ENCODE data around the gene TRAF1.

DNA sequence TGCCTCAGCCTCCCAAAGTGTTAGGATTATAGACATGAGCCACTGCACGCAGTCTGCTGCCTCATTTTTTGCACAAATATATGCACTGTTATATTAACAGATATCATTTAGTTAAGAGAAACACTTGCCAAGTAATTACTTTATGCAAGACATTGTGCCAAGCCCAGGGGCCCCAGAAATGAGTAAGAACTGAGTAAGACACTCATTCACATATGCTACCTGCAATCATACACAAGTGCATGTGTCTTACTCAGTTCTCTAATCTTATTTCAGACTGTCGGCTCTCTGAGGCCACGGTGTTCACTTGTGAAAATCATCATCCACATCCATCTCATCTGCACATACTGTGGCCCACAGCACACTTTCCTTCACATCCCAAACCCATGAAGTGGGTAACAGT, 16.0 kb downstream of the TRAF1 start:
- TF ChIP-seq, protein P1, sequence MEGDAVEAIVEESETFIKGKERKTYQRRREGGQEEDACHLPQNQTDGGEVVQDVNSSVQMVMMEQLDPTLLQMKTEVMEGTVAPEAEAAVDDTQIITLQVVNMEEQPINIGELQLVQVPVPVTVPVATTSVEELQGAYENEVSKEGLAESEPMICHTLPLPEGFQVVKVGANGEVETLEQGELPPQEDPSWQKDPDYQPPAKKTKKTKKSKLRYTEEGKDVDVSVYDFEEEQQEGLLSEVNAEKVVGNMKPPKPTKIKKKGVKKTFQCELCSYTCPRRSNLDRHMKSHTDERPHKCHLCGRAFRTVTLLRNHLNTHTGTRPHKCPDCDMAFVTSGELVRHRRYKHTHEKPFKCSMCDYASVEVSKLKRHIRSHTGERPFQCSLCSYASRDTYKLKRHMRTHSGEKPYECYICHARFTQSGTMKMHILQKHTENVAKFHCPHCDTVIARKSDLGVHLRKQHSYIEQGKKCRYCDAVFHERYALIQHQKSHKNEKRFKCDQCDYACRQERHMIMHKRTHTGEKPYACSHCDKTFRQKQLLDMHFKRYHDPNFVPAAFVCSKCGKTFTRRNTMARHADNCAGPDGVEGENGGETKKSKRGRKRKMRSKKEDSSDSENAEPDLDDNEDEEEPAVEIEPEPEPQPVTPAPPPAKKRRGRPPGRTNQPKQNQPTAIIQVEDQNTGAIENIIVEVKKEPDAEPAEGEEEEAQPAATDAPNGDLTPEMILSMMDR (IDR thresholded peaks at IDR 0.05; ENCODE audit: low read depth, low read length, missing input control) = no peak
- TF ChIP-seq YY1 (IDR thresholded peaks at IDR 0.05) = no peak
- TF ChIP-seq FOXA1 (IDR thresholded peaks at IDR 0.05) = no peak
- TF ChIP-seq JUND (IDR thresholded peaks at IDR 0.05) = no peak
- TF ChIP-seq, protein P2, sequence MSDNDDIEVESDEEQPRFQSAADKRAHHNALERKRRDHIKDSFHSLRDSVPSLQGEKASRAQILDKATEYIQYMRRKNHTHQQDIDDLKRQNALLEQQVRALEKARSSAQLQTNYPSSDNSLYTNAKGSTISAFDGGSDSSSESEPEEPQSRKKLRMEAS (IDR thresholded peaks at IDR 0.05) = no peak
- no peak for TF ChIP-seq RAD21 (IDR thresholded peaks at IDR 0.05)
- TF ChIP-seq, protein P3, sequence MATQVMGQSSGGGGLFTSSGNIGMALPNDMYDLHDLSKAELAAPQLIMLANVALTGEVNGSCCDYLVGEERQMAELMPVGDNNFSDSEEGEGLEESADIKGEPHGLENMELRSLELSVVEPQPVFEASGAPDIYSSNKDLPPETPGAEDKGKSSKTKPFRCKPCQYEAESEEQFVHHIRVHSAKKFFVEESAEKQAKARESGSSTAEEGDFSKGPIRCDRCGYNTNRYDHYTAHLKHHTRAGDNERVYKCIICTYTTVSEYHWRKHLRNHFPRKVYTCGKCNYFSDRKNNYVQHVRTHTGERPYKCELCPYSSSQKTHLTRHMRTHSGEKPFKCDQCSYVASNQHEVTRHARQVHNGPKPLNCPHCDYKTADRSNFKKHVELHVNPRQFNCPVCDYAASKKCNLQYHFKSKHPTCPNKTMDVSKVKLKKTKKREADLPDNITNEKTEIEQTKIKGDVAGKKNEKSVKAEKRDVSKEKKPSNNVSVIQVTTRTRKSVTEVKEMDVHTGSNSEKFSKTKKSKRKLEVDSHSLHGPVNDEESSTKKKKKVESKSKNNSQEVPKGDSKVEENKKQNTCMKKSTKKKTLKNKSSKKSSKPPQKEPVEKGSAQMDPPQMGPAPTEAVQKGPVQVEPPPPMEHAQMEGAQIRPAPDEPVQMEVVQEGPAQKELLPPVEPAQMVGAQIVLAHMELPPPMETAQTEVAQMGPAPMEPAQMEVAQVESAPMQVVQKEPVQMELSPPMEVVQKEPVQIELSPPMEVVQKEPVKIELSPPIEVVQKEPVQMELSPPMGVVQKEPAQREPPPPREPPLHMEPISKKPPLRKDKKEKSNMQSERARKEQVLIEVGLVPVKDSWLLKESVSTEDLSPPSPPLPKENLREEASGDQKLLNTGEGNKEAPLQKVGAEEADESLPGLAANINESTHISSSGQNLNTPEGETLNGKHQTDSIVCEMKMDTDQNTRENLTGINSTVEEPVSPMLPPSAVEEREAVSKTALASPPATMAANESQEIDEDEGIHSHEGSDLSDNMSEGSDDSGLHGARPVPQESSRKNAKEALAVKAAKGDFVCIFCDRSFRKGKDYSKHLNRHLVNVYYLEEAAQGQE (IDR thresholded peaks at IDR 0.05) = no peak
- TF ChIP-seq EGR1 (IDR thresholded peaks at IDR 0.05; ENCODE audit: low read depth in 2 of 2) = no peak
- no peak for TF ChIP-seq SP1 (IDR thresholded peaks at IDR 0.05)
- no peak for TF ChIP-seq GABPA (IDR thresholded peaks at IDR 0.05 in 1 of 2, conservative IDR thresholded peaks at IDR 0.05 in 1 of 2)

All from liver (tissue), 3 donors.